GM15510 (cell line): ENCODE results near the gene TRIM66.

Experiments used
- POLR2A ChIP-seq: IDR thresholded peaks from 3 replicates; pipeline ENCODE4 v1.6.1; 2011; ENCODE audit warnings: borderline replicate concordance; ENCODE audit not compliant: insufficient read length; ENCODE audit errors: extremely low read depth

Gene TRIM66

DNA sequence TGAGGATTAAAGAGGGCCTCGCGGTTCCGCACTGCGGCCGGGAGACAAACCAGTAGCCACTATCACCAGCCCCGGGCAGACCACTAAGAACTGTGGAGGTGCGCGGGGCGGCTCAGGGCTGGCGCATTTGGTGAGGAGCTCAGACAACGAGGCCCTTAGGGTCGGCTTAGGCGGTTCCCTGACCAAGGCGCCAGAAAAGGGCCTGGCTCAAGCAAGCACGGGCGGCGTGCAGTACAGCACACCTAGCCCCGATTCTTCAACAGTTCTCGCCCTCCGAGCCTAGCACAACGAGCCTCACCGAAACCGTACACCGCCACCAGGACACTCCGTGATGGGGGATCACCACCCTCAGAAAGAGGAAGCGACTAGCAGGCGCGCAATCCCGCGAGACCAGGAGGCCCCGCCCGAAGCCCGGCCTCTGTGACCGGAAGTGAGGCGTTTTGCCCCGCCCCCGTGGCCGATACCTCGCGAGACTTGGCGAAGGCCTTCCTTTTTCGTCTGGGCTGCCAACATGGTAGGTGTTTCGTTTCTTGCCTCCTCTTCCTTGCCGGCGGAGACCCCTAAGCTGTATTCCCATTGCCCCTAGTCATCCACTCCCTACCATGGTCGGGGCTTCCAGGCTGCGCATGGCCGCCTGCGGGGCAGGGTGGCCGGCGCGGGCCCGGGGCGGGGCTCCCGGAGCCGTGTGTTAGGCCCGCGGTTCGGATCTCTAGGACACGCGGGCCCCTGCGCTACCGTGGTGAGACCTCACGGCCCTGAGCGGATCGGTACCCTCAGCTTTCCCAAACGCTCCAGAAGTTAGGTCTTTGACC is at the start of gene TRIM66, which contains the start of gene RPL27A:
Gene TRIM66 (minus strand): TSS at position 363 of the 812 bp plus-strand sequence. CDS start 10,391 bp downstream, outside the sequence.
Gene RPL27A (plus strand): TSS at position 490 of the 812 bp plus-strand sequence. CDS start 22 bp downstream, at position 512.
- TF ChIP-seq POLR2A: peak; percentile 99

DNA sequence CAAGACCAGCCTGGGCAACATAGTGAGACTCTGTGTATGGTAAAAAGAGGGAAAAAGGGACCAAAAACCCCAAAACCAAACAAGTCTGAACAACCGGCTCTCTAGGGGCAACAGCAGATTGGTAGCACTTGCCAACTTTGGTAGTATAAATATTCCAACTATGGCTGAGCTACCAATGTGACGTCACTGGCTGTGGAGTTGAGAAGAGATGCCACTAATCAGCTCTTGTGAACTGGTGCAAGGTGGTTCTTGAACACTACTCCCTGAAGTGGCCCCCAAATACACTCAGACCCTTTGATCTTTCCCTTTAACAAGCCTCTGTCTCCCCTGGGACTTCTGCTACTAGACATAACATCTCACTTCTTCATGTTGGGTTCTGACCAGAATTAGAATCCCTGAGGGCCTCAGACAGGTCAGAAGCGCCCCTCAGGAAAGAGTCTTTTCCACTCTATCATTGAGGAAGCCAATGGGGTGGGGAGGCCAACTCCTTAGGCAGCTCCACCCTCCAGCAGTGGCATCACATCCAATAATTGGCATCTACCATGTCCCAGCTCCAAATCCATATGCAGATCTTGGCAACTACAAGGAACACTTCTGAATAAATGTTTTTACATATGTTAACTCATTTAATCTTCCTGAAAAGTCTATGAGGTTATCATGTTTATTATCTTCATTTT is 49.3 kb upstream of the TRIM66 start:
- no peak for TF ChIP-seq POLR2A

- no peak for TF ChIP-seq POLR2A
These were observed 48.2 kb upstream of the TRIM66 start for GRCh38 chr11:8730697-8731020.

DNA sequence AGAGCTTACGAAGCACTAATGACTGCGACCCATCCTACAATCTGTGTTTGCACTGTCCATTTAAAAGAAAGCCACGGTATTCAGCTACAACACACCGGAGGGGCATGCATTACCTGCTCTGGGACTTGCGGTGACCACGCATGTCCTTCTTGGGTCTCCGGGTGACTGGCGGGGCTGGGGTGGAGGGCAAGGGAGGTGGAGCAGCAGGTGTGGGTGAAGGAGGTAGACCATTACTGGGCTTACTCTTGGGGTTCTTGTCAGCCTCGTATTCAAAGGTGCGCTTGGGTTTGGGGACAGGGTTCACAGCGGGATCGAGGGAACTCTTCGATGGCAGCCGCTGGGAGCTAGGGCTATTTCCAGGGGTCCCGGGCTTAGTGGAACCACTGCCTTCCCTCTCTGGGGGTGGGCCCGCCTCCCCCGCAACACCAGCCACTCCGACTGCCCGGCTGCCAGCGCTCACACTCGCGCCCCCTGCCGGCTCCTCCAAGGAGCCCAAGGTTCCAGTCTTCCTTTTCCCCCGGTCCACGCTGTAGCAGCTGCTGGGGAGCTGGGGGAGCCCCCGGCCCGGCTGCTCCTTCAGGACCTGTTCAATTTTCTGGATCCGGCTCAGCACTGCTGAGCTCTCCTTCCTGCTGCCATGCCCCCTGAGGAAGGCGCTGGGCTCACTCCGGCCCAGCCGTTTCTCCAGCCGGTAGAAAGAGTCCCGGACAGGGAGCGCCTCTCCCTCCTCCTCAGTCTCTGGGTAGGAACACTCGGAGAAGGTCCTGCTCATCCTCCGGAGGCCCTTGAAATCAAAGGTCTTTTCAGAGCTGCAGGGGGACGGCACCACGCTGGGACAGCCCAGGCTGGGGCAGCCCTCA is 47.6 kb upstream of the TRIM66 start:
- TF ChIP-seq POLR2A: no peak

- TF ChIP-seq POLR2A: no peak
These were observed 46.6 kb upstream of the TRIM66 start for GRCh38 chr11:8729067-8729466.

DNA sequence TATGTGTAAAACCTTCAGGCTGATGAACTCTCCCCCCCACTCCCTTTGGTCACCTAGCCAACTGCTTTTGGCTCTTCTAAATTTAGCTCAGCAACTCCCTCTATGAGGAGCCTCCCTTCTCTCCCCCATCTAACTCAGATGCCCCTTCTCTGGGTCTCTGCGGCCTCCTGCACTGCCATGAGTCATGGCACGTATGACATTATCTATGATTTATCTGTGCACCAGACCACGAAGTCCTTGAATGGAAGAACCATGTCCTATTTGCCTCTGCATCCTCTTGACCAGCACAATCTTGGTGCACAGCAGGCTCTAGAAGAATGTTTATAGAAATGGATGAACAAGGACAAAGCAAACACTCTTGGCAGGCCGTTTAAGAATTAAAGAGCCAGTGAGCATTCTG is 46.1 kb upstream of the TRIM66 start:
- no peak for TF ChIP-seq POLR2A

DNA sequence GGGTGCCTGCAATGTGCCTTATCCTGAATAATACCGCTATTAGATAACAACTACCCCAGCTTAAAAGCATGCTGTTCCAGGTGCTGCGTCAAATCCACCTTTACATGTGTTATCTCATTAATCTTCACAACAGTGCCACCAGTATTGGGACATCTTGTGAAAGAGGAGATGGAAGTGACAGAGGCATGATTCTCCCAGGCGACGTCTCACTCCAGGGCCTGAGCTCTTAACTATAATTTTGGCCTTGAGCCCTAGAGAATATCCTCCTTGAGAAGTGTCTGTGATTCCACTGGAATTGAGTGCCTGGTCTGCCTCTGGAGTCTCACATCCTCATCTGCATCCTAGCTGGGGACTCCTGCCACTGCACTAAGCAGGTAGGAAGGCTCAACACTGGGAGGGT is 43.9 kb upstream of the TRIM66 start:
- TF ChIP-seq POLR2A: no peak

DNA sequence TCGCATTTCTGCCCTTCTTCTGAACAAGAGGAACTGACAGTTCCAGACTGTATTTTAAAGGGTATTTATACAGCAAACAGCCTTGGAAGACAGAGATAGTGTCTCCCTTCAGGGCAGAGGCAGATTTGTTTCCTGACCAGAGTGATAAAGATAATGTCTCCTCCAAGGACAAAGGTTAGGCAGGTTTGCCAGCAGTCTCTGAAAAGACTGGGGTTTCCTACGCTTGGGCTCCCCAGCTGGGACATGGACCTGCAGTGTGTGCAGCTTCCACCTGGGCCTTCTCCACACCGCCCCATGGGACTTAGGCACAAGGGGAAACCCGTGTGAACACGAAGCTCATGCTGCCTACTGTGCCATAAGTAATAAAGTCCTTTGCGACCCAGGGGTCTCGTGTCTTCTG is 42.2 kb upstream of the TRIM66 start:
- TF ChIP-seq POLR2A: no peak

DNA sequence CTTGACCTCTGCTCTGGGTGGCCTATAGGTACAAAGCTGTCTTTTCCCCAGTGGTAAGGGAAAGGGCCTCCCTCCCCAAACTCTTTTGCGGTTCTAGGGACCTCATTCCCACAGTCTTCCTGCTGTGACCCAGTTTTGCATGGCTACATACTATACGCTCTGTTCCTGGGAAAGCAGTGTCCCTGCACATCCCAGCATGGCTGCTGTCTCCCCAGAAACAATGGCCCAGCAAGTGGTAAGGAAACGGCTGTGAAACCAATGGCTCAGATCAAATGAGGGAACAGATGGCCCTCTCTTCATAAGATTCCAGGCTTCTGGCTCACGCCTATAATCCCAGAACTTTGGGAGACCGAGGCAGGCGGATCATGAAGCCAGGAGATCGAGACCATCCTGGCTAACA is 41.2 kb upstream of the TRIM66 start:
- no peak for TF ChIP-seq POLR2A

DNA sequence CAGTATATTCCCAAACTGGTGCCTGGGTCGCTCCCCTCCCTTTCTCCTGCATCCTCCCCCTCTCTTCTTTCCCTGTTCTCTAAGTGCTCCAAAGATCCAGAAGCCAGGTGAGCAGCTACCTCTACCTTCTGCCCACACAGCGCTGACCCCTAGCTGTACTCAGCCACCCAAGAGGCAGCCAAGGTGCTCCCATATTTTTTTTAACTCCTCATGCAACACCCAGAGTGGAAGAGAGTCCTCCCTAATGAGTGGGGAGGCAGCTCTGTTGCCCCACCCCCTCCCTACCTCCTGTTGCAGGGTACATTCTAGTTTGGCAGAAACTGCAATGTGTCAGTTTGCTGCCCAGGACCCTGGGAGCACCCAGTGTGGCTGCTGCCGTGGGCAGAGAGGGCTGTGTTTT is 40.3 kb upstream of the TRIM66 start:
- TF ChIP-seq POLR2A: no peak

DNA sequence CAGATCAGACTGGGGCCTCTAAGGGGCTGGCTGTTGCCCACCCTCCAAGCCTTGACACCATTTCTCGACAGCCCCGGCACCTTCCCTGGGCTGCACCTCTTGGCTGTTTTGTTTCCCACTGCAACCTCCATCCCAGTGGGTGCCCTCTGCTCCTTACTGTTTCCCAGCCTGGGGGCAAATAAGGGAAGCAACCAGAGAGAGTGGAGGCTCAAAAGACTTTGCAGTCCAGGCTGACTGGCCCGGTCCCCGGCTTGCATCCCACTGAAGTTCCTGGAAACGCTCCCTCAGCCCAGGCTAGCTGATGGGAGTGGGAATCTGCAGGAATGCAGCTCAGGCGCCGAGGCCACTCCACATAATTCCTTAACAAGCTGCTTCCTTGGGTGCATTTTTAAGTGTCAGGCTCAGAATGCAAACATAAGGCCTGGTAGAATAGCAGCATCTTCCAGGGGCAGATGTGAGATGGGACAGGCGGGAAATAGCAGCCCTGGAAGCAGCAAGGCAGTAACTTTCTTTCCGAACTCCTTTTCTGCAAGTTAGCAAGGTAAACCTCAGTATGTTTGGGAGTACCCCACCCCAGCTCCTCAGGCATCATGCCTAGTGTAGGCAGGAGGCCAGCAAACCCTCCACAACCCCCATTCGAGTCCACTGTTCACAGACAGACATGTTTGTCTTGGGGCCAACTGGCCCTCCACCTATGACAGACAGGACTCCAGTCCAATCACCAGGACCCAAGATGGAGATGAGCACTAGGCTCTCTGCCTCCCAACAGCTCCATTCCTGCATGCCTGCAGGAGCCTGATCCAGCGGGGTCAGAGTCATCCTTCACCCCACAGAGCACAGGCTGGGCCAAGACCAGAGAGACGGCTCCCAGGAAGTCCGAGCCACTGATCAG is 39.4 kb upstream of the TRIM66 start:
- TF ChIP-seq POLR2A: no peak

- TF ChIP-seq POLR2A: no peak
These were observed 38.6 kb upstream of the TRIM66 start for GRCh38 chr11:8720868-8721608.

- TF ChIP-seq POLR2A: no peak
These were observed 37.9 kb upstream of the TRIM66 start for GRCh38 chr11:8720352-8720751.
